OCI-LY3 (cell line): ENCODE measurements around the gene LEMD1.
"Not testable (repeated sequence)": the region's sequence is repeated elsewhere in the genome, so short reads cannot be mapped to it uniquely, and the experiment has no call there.

Experiments used
- H2AFZ ChIP-seq: fragments of 200-600, 300-600 bp; shearing (Covaris generic); 2 replicates; pipeline ENCODE4 v1.6.0; 2014; ENCODE audit warnings: antibody characterized with exemption, low read depth, low read length
- H3K27ac ChIP-seq: fragments of 200-600, 300-600 bp; sonication (generic); 2 replicates; pipeline ENCODE4 v1.5.1; 2014; ENCODE audit warnings: mild to moderate bottlenecking, low read length, moderate library complexity, mixed read lengths
- H3K27me3 ChIP-seq: fragments of 200-600, 300-600 bp; sonication (generic); 2 replicates; pipeline ENCODE4 v1.6.1; 2014; ENCODE audit warnings: low read depth, low read length, mixed read lengths
- H3K36me3 ChIP-seq: fragments of 200-600, 300-600 bp; sonication (generic); replicated peaks from 2 replicates; pipeline ENCODE3; 2014; ENCODE audit warnings: low read depth, low read length, mixed read lengths
- H3K4me1 ChIP-seq: fragments of 300-600, 200-600 bp; sonication (generic); 2 replicates; pipeline ENCODE4 v1.6.1; 2014; ENCODE audit warnings: low read length, mixed read lengths
- H3K4me2 ChIP-seq: fragments of 200-600, 300-600 bp; sonication (generic); 2 replicates; pipeline ENCODE4 v1.6.1; 2014; ENCODE audit warnings: low read length, mixed read lengths
- H3K4me3 ChIP-seq: fragments of 300-600, 200-600 bp; sonication (generic); 2 replicates; pipeline ENCODE4 v1.5.1; 2014; ENCODE audit warnings: antibody characterized with exemption, mild to moderate bottlenecking, low read length, moderate library complexity
- H3K79me2 ChIP-seq: fragments of 300-600, 200-600 bp; shearing (Covaris generic); 2 replicates; pipeline ENCODE4 v1.6.1; 2014; ENCODE audit warnings: mild to moderate bottlenecking, low read length, mixed read lengths
- H3K9ac ChIP-seq: fragments of 300-600, 200-600 bp; shearing (Covaris generic); 2 replicates; pipeline ENCODE4 v1.6.0; 2014; ENCODE audit warnings: mild to moderate bottlenecking, low read length, moderate library complexity
- H3K9me3 ChIP-seq: fragments of 200-600, 300-600 bp; shearing (Covaris generic); 2 replicates; pipeline ENCODE4 v1.6.1; 2014; ENCODE audit warnings: low read length, mixed read lengths; ENCODE audit not compliant: insufficient read depth
- H4K20me1 ChIP-seq: fragments of 200-600, 300-600 bp; sonication (generic); 2 replicates; pipeline ENCODE4 v1.6.1; 2016; ENCODE audit warnings: low read length, mixed read lengths; ENCODE audit not compliant: insufficient read depth
- CTCF ChIP-seq: fragments of 200-600, 300-600 bp; sonication (generic); IDR thresholded peaks from 2 replicates; pipeline ENCODE4 v1.5.1; 2014; ENCODE audit warnings: antibody characterized with exemption, low read length, low read depth
- EZH2phosphoT487 ChIP-seq: fragments of 200-600 bp; shearing (Covaris generic); IDR thresholded peaks from 2 replicates; pipeline ENCODE4 v1.6.1; 2018; ENCODE audit warnings: antibody characterized with exemption, mixed run types, low read depth

LEMD1 gene

DNA sequence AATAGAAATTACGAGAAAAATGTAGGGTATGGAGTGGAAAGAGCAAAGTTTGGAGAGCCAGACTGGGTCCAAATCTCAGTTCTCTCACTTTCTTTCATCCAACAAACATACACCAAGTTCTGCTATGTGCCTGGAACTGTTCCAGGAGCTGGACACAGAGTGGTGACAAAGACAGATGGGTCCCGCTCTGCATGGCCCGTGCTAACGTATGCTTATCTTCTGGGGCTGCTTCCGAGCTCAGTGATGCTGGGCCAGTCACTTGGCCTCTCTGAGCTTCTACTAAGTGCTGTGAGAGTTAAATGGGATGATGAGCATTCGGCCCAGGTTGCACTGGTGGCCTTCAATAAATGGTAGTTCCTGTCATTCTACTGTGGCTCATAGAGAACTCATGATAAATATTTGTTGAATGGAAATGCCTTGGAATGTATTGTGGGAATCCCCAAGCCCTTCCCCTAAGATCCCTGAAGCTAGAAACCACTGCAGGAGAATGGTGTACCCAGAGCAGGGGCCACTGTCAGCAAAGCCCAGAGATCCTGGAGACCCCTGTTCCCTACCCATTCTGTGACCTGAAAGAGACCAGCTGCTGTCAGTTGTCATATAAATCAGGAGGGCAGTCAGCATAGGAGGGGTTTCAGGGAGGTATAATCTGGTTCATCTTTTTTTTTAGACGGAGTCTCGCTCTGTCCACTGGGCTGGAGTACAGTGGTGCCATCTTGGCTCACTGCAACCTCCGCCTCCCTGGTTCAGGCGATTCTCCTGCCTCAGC is 3.8 kb downstream of the LEMD1 start:
- Histone ChIP-seq H3K9me3 (no peaks in the 10 kb centered on the region), H3K9ac (no peak overlapping the region), H4K20me1 (no peaks in the 10 kb centered on the region), H3K4me1 (no peaks in the 10 kb centered on the region), H3K27ac (no peak overlapping the region), H3K27me3 (peaks cover 46% of the 10 kb centered on the region), H3K79me2 (no peaks in the 10 kb centered on the region), H3K36me3 (no peaks in the 10 kb centered on the region), H2AFZ (no peak overlapping the region), H3K4me3 (no peak overlapping the region), H3K4me2 (no peak overlapping the region)
- TF ChIP-seq EZH2phosphoT487 (no peak), CTCF (no peak)

GRCh38 chr1:205416322-205416721 is 5.5 kb downstream of the LEMD1 start:
- Histone ChIP-seq H3K9me3 (no peaks in the 10 kb centered on the region), H3K36me3 (no peaks in the 10 kb centered on the region), H2AFZ (no peak overlapping the region), H3K9ac (no peak overlapping the region), H3K4me2 (no peak overlapping the region), H3K27ac (no peak overlapping the region), H3K4me1 (no peaks in the 10 kb centered on the region), H4K20me1 (no peaks in the 10 kb centered on the region), H3K27me3 (peaks cover 42% of the 10 kb centered on the region), H3K4me3 (no peak overlapping the region), H3K79me2 (no peaks in the 10 kb centered on the region)
- TF ChIP-seq CTCF (no peak), EZH2phosphoT487 (no peak)

DNA sequence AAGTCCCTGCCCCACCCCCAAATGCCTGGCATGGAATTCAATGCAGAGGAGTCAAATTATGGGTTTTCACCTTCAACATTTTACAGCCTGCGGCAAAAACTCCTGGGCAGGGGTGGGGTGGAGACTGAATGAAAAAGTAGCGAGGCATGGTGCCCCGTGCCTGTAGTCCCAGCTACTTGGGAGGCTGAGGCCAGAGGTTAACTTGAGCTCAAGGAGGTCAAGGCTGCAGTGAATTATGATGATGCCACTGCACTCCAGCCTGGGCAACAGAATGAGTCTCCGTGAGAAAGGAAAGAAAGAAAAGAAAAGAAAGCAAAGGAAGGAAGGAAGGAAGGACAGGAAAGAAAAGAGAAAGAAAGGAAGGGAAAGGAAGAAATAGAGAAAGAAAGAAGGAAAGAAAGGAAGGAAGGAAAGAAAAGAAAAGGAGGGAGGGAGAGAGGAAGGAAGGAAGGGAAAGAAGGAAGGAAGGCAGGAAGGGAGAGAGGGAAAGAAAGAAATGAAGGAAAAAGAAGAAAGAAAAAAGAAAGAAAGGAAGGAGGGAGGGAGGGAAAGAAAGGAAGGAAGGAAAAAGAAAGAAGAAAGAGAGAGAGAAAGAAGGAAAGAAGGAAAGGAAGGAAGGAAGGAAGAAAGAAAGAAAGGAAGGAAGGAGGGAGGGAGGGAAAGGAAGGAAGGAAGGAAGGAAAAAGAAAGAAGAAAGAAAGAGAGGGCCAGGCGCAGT is 11.1 kb downstream of the LEMD1 start:
- Histone ChIP-seq H3K9ac (no peak overlapping the region), H2AFZ (no peak overlapping the region), H3K27ac (no peak overlapping the region), H4K20me1 (no peaks in the 10 kb centered on the region), H3K9me3 (no peaks in the 10 kb centered on the region), H3K4me3 (no peak overlapping the region), H3K4me2 (no peak overlapping the region), H3K4me1 (no peaks in the 10 kb centered on the region), H3K27me3 (peaks cover 40% of the 10 kb centered on the region), H3K36me3 (no peaks in the 10 kb centered on the region), H3K79me2 (no peaks in the 10 kb centered on the region)
- no peak for TF ChIP-seq EZH2phosphoT487
- no peak for TF ChIP-seq CTCF

GRCh38 chr1:205407970-205408369 is 13.9 kb downstream of the LEMD1 start:
- H3K27me3 ChIP-seq = peaks cover 33% of the 10 kb centered on the region
- no peaks in the 10 kb centered on the region for H3K36me3 ChIP-seq
- H3K4me3 ChIP-seq = no peak overlapping the region
- no peak overlapping the region for H3K27ac ChIP-seq
- H2AFZ ChIP-seq = no peak overlapping the region
- H3K9me3 ChIP-seq = no peaks in the 10 kb centered on the region
- no peak overlapping the region for H3K4me2 ChIP-seq
- H4K20me1 ChIP-seq = no peaks in the 10 kb centered on the region
- no peak overlapping the region for H3K9ac ChIP-seq
- no peaks in the 10 kb centered on the region for H3K79me2 ChIP-seq
- H3K4me1 ChIP-seq = no peaks in the 10 kb centered on the region
- TF ChIP-seq CTCF = no peak
- TF ChIP-seq EZH2phosphoT487 = no peak

DNA sequence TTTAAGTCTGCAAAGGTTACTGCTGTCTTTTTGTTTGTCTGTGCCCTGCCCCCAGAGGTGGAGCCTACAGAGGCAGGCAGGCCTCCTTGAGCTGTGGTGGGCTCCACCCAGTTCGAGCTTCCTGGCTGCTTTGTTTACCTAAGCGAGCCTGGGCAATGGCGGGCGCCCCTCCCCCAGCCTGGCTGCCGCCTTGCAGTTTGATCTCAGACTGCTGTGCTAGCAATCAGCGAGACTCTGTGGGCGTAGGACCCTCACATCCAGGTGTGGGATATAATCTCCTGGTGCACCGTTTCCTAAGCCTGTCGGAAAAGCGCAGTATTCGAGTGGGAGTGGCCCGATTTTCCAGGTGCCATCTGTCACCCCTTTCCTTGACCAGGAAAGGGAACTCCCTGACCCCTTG is 15.6 kb downstream of the LEMD1 start:
- H4K20me1 ChIP-seq, H3K79me2 ChIP-seq, H3K4me3 ChIP-seq, H3K4me1 ChIP-seq, H3K36me3 ChIP-seq, H3K9me3 ChIP-seq, H3K4me2 ChIP-seq, H3K27ac ChIP-seq, H2AFZ ChIP-seq, H3K9ac ChIP-seq: not testable (repeated sequence)
- H3K27me3 ChIP-seq = peaks cover 20% of the 10 kb centered on the region

DNA sequence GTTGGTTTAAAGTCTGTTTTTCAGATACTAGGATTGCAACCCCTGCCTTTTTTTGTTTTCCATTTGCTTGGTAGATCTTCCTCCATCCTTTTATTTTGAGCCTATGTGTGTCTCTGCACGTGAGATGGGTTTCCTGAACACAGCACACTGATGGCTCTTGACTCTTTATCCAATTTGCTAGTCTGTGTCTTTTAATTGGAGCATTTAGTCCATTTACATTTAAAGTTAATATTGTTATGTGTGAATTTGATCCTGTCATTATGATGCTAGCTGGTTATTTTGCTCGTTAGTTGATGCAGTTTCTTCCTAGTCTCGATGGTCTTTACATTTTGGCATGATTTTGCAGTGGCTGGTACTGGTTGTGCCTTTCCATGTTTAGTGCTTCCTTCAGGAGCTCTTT is 17.4 kb downstream of the LEMD1 start:
- H3K4me3 ChIP-seq, H3K36me3 ChIP-seq, H3K27ac ChIP-seq, H3K4me1 ChIP-seq, H4K20me1 ChIP-seq, H3K4me2 ChIP-seq, H3K9me3 ChIP-seq, H2AFZ ChIP-seq, H3K79me2 ChIP-seq, H3K9ac ChIP-seq: not testable (repeated sequence)
- peaks cover 18% of the 10 kb centered on the region for H3K27me3 ChIP-seq
